Measurements from ENCODE around the gene TNIP2.

DNA sequence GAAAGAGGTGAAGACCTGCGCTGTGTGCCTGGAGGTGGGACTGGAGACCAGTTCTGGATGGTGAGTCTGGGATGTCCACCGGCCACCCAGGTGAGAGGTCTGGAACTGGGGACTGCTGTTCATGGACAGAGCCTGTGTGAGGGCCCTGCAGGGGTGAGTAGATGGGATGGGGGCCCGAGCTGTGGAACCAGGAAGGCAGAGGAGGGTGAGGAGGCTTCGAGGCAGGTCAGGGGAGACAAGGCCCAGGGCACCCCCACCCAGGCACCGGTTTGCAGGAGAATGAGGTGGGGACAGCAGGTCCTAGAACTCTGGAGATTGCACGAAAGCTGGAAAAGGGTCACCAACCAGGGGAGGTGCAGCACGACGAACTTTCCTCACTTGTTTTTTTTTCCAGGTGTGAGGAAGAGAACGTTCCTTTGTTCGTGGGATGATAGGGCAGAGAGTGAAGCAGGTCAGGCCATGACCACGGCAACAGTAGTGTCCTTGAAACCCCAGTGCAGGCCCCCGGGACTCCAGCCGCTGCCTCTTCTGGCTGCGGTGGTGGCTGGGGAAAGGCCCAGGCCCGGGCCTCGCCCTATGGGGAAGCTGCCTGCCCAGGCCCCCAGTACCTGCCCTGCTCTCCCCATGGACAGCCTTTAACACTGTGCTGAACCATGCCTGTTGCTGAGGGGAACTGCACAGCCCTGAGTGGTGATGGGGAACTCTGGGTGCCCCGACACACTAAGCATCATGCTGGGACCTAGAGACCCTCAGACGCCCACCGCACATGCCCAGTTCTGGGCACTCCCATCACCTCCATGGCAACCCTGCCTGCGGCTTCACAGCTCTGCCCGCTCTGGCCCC lies 22.9 kb downstream of the TNIP2 start:
- TF ChIP-seq, protein P1, sequence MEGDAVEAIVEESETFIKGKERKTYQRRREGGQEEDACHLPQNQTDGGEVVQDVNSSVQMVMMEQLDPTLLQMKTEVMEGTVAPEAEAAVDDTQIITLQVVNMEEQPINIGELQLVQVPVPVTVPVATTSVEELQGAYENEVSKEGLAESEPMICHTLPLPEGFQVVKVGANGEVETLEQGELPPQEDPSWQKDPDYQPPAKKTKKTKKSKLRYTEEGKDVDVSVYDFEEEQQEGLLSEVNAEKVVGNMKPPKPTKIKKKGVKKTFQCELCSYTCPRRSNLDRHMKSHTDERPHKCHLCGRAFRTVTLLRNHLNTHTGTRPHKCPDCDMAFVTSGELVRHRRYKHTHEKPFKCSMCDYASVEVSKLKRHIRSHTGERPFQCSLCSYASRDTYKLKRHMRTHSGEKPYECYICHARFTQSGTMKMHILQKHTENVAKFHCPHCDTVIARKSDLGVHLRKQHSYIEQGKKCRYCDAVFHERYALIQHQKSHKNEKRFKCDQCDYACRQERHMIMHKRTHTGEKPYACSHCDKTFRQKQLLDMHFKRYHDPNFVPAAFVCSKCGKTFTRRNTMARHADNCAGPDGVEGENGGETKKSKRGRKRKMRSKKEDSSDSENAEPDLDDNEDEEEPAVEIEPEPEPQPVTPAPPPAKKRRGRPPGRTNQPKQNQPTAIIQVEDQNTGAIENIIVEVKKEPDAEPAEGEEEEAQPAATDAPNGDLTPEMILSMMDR (conservative IDR thresholded peaks at IDR 0.05; ENCODE audit: low read length) = no peak
- no peak for TF ChIP-seq EZH2phosphoT487 (IDR thresholded peaks at IDR 0.05; ENCODE audit: borderline replicate concordance, low read depth, low read length)
